Fibroblast of mammary gland (primary cell): Measurements from ENCODE around the gene PYY.

Experiments used
- DNase-seq: peaks from one replicate; pipeline ENCODE4 v3.0.0-alpha.2; 2010; ENCODE audit warnings: low read depth
- H3K4me3 ChIP-seq: 2 replicates; pipeline ENCODE4 v1.5.1; 2011; ENCODE audit warnings: low read depth, mild to moderate bottlenecking, low read length, moderate library complexity; ENCODE audit not compliant: control insufficient read depth
- TF ChIP-seq, protein P1 (sequence below): conservative IDR thresholded peaks from 2 replicates; pipeline ENCODE4 v1.5.1; 2011; ENCODE audit warnings: low read depth, low read length, inconsistent platforms; ENCODE audit not compliant: control insufficient read depth, insufficient read depth

PYY gene

DNA sequence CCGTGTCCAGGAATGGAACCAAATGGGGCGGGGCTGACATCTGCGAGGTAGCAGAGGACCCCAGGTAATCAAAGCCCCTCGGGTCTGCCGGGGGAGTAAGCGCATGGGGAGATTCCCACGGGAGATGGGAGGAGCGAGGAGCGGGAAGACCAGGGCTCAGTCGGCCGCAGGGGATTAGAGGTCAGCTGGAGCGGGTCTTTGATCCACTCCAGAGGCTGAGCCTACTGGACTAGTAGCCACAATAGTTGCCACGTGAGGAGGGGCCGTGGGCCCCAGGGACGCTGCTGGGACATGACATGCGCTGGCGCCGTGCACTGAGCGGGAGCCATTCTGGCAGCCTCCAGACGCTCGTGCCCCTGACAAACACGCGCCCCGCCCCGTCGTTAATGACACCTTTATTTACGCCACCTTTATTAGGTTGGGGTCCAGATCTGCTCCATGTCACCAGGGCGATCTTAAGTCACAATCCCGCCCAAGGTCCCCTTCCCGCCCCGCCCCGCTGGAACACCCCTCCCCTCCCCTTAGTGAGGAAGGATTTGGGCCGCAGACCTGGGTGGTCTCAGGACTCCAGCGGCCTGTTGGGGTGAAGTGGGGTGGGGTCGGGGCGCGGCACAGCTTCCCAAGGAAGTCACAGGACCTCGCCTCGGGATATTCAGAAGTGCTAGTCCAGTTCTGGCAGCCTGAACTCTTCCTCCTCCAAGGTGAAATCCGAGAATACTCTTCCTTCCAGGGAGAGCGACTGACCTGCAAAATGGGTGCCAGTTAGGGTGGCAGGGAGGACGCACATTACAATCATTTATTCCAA lies 26.5 kb downstream of the PYY start:
- DNase-seq, result no peak
- TF ChIP-seq, protein P1, sequence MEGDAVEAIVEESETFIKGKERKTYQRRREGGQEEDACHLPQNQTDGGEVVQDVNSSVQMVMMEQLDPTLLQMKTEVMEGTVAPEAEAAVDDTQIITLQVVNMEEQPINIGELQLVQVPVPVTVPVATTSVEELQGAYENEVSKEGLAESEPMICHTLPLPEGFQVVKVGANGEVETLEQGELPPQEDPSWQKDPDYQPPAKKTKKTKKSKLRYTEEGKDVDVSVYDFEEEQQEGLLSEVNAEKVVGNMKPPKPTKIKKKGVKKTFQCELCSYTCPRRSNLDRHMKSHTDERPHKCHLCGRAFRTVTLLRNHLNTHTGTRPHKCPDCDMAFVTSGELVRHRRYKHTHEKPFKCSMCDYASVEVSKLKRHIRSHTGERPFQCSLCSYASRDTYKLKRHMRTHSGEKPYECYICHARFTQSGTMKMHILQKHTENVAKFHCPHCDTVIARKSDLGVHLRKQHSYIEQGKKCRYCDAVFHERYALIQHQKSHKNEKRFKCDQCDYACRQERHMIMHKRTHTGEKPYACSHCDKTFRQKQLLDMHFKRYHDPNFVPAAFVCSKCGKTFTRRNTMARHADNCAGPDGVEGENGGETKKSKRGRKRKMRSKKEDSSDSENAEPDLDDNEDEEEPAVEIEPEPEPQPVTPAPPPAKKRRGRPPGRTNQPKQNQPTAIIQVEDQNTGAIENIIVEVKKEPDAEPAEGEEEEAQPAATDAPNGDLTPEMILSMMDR, result no peak
- H3K4me3 ChIP-seq, result no peak overlapping the region

DNA sequence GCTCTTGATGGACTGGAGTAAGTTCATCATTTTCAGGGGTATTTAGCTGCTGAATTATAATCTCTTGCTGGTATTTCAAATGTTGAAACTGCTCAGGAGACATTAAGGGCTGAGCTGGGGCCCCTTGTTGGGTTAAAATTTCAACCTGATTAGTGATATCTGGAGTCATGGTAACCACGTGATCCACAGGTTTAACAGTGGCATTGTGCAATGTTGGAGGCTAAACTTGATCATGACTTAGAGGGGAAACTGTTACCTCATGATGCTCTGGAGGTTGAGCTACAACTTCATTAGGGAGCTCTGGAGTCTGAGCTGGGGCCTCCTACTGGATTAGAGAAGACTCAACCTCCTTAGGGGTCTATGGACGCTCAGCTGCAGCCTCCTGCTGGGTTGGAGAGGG lies 29.2 kb downstream of the PYY start:
- TF ChIP-seq, protein P1, result no peak
- no peak overlapping the region for H3K4me3 ChIP-seq
- DNase-seq, result no peak

DNA sequence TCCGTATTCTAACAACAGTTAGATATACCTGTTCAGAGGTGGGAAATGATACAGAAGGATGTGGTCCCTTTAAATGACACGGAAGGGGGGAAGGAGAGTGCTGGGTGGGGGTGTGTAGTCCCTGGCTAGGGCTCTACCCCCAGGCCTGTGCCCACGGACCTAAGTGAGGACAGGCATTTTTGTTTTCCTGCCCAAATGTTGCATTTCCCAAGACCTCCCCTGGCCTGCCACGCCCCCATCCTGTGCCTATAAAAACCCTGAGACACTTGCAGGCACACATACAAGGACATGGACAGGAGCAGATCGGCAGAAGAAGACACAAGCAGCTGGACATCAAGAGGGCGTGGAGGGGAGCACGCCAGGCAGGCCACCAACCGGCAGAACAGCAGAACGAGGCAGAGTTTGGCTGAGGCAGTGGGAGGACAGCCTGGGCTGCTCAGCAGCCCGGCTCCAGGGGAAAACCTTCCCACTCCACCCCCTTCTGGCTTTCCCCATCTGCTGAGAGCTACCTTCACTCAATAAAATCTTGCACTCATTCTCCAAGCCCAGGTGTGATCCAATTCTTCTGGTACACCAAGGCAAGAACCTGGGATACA lies 33.1 kb downstream of the PYY start:
- no peak overlapping the region for H3K4me3 ChIP-seq

DNA sequence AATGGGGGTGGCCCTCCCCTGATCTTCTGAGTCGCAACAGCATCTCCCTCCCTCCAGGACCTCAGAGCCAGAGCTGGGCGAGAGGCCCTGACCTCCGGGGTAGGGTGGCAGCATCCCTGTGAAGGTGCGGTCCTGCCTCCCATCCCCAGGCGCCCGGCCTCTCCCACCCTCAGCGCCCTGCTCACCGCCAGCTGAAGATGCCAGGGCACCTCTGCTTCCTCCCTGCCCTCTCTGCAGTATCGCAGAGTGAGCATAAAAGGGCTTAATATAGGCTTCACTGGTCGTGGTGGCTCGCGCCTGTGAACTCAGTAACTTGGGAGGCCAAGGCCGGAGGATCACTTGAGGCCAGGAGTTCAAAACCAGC lies 35.7 kb downstream of the PYY start:
- H3K4me3 ChIP-seq, result no peak overlapping the region
- TF ChIP-seq, protein P1, result no peak
- DNase-seq, result no peak

More for the DNA sequence above, 33.1 kb downstream of the PYY start:
- TF ChIP-seq, protein P1, result no peak
- no peak for DNase-seq

DNA sequence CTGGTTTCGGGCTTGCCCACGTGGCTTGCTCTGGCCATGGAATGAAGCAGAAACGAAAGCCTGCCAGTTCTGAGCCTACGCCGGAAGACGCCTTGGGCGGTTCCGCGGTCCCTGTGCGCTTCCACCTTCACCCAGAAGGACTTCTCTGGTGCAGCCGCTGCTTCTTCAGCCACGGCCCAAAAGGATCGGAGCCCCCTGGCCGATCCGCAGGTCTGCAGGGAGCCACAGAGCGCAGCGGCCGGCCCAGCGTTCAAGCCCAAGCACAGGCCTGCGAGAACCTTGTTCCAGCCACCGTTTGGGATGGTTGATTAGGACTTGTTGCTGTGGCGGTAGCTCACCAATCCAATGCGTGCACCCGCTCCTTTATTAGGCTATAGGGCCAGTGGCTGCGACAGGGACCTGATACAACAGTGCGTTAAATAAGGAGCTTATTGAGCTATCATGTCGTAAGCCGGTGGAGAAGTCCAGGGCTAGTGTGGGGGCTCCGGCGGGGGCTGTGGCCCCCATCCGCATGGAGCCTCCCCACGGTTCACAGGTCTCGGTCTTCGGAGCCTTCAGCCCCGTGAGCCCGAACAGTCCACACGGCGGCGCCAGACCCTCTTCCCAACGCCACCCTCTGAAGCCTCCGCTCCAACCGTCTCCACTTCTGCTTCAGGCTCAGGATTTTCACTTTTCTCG lies 36.3 kb downstream of the PYY start:
- H3K4me3 ChIP-seq, result no peak overlapping the region
- DNase-seq, result peak; percentile 27
- TF ChIP-seq, protein P1, result peak; percentile 50

DNA sequence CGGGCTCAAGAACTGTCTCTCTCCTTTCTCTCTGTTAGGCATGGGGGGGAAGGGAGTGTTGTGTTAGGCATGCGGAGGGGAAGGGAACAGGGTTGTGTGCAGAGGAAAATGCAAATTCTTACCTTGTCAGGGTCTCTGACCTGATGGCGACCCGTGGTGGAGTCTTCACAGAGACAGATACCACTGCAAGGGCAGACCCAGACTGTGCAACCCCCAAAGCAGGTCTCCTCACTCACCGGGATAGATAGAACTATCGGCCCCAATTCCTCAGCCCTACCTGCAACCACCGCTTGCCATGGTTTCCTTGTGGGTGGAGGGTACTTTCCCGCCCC lies 36.8 kb downstream of the PYY start:
- TF ChIP-seq, protein P1, result no peak
- H3K4me3 ChIP-seq, result no peak overlapping the region
- DNase-seq, result no peak
